Activated CD8-positive, alpha-beta T cell treated with anti-CD3 and anti-CD28 coated beads for 36 hours (primary cell): Measurements from ENCODE around the gene PRCD. TPM values are rescaled to one million over a fixed set of nuclear protein-coding genes. Genes with fewer than 3 reads are reported as not detected.
A peak's percentile ranks its signal among the peaks of the same experiment; 100 is the strongest.

ENCODE experiments used
- ATAC-seq: fragments of 200-7000 bp; cut with Tn5 transposase; one replicate; pipeline ENCODE4 v1.10.0; 2021; ENCODE audit warnings: mild to moderate bottlenecking, moderate library complexity
- CTCF ChIA-PET: fragments of 350-600 bp; sonication (Branson Sonifier 250); formaldehyde crosslinking; loops from one replicate; lab custom pipeline; 2021; ENCODE audit warnings: antibody characterized with exemption; lab: Charles Lee
- POLR2A ChIA-PET: fragments of 350-600 bp; sonication (Branson Sonifier 250); formaldehyde crosslinking; loops from one replicate; lab custom pipeline; 2021; ENCODE audit warnings: antibody characterized with exemption; lab: Charles Lee
- DNase-seq: peaks from one replicate; pipeline ENCODE4 v3.0.0-alpha.2; 2020
- H3K27ac Mint-ChIP-seq: one replicate; pipeline ENCODE4 v1.8.0; 2021; ENCODE audit warnings: mild to moderate bottlenecking, mixed read lengths
- H3K27me3 Mint-ChIP-seq: one replicate; pipeline ENCODE4 v1.8.0; 2021; ENCODE audit warnings: mixed read lengths
- H3K36me3 Mint-ChIP-seq: one replicate; pipeline ENCODE4 v1.8.0; 2021; ENCODE audit warnings: low read depth, mixed read lengths
- H3K4me1 Mint-ChIP-seq: one replicate; pipeline ENCODE4 v1.8.0; 2021; ENCODE audit warnings: low read depth, mixed read lengths
- H3K4me3 Mint-ChIP-seq: one replicate; pipeline ENCODE4 v1.8.0; 2021; ENCODE audit warnings: mild to moderate bottlenecking, moderate library complexity, mixed read lengths
- H3K9me3 Mint-ChIP-seq: one replicate; pipeline ENCODE4 v1.8.0; 2021; ENCODE audit warnings: mixed read lengths
- CTCF ChIP-seq: fragments of 200-600 bp; IDR thresholded peaks from one replicate; pipeline ENCODE4 v1.8.0; 2022; ENCODE audit warnings: antibody characterized with exemption, mild to moderate bottlenecking
- intact Hi-C: fragments of 100-400 bp; cut with micrococcal nuclease; formaldehyde crosslinking; loops from one replicate; pipeline ENCODE4 v1.10.0; 2022
- total RNA-seq, 2 experiments: library from RNA; stranded (reverse); gene quantifications; one replicate each; pipeline ENCODE4 v1.2.3, GENCODE V29; 2021

Gene PRCD
- total RNA-seq, 2 experiments from 2014 or later = not detected

DNA sequence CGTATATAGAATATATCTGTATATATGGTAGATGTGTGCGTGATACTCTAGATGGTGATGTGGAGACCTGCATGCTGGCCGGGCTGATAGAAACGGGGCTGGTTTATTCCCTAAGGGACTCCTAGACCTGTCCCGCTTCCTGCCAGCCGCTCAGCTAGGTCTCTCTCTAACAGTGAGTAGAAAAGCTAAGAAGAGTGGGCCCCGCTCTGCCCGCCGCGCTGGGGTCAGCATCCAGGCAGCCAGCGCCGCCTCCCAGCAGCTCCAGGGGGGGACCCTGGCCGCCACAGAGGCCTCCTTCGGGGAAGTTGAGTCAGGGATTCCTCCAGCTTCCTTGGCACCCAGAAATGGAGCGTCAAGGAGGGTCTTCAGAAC is 11.7 kb upstream of the PRCD start:
- Mint-ChIP-seq H3K4me1 (peaks cover 28% of the 10 kb centered on the region), H3K36me3 (no peaks in the 10 kb centered on the region), H3K27me3 (no peaks in the 10 kb centered on the region), H3K9me3 (no peaks in the 10 kb centered on the region), H3K27ac (peak overlapping the region; percentile 61), H3K4me3 (peak overlapping the region; percentile 52)
- POLR2A ChIA-PET = interaction anchor here (0.6 to 2.5 kb wide), 5 partner anchors 16 to 56 kb away, joined by 3 to 12 read pairs (median 4); no protein-coding TSS in a partner anchor
- ATAC-seq (peak; percentile 19), DNase-seq (no peak)
- TF ChIP-seq CTCF = no peak
- intact Hi-C loops = no loop called here
- CTCF ChIA-PET = interaction anchor here (0.7 to 3.3 kb wide), 13 partner anchors 8 to 153 kb away, joined by 3 to 20 read pairs (median 4); no protein-coding TSS in a partner anchor

DNA sequence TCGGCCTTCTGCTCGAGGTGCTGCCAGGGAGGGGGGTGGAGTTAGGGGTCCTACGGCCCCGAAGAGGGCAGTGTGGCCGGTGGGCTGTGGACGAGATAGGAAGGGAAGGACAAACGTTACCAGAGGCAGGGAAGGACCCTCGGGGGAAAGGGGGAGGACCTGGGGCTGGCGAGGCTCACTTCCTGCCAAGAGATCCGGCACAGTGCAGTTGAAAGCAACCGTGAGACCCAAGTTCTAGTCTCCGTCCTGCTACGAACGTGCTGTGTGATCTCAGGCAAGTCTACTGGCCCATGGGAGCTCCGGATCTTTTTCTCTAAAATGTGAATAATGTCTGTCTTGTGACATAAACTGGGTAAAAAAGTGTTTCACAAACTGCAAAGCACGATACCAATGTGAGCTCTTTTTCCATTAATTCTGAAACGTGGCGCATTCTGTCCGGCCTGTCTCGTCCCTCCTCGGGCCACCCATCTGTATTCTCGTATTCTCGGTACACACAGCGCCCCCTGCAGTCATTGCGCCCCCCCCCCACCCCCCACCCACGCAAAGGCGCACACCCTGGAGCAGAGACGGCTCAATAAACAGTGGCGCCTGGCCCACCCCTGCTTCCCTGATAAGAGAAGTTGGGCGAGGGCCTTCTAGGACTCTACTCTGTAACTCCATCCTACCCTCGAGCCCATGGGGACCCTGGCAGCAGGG is 11.2 kb upstream of the PRCD start:
- ChIA-PET POLR2A (interaction anchor here (0.6 to 2.5 kb wide), 6 partner anchors 16 to 55 kb away, joined by 3 to 12 read pairs (median 4); no protein-coding TSS in a partner anchor), CTCF (interaction anchor here (0.7 to 3.3 kb wide), 13 partner anchors 8 to 152 kb away, joined by 3 to 20 read pairs (median 4); partner anchors contain the start of gene PRCD)
- DNase-seq (no peak), ATAC-seq (peak; percentile 40)
- TF ChIP-seq CTCF = no peak
- H3K27ac Mint-ChIP-seq = peak overlapping the region; percentile 67
- H3K9me3 Mint-ChIP-seq = no peaks in the 10 kb centered on the region
- intact Hi-C loops = no loop called here
- H3K4me1 Mint-ChIP-seq = peaks cover 24% of the 10 kb centered on the region
- H3K27me3 Mint-ChIP-seq = no peaks in the 10 kb centered on the region
- H3K36me3 Mint-ChIP-seq = no peaks in the 10 kb centered on the region
- peak overlapping the region; percentile 52 for H3K4me3 Mint-ChIP-seq

GRCh38 chr17:76529224-76530094 is 10.4 kb upstream of the PRCD start:
- no peak overlapping the region for H3K4me3 Mint-ChIP-seq
- H3K27ac Mint-ChIP-seq = no peak overlapping the region

GRCh38 chr17:76530095-76530723 is 9.6 kb upstream of the PRCD start:
- no peaks in the 10 kb centered on the region for H3K36me3 Mint-ChIP-seq
- ChIA-PET POLR2A (interaction anchor here (1.0 kb wide), 1 partner anchor 59 kb away, joined by 3 read pairs; no protein-coding TSS in a partner anchor), CTCF (interaction anchor here (1.1 to 3.3 kb wide), 2 partner anchors 17 to 94 kb away, joined by 3 to 20 read pairs; no protein-coding TSS in a partner anchor)
- peaks cover 23% of the 10 kb centered on the region for H3K4me1 Mint-ChIP-seq
- H3K27me3 Mint-ChIP-seq = no peaks in the 10 kb centered on the region
- H3K4me3 Mint-ChIP-seq = no peak overlapping the region
- ATAC-seq (no peak), DNase-seq (no peak)
- TF ChIP-seq CTCF = no peak
- H3K9me3 Mint-ChIP-seq = no peaks in the 10 kb centered on the region
- H3K27ac Mint-ChIP-seq = no peak overlapping the region
- intact Hi-C loops = no loop called here

More at GRCh38 chr17:76529224-76530094, 10.4 kb upstream of the PRCD start:
- Mint-ChIP-seq H3K27me3 (no peaks in the 10 kb centered on the region), H3K36me3 (no peaks in the 10 kb centered on the region), H3K9me3 (no peaks in the 10 kb centered on the region), H3K4me1 (peaks cover 23% of the 10 kb centered on the region)
- no peak for ATAC-seq
- TF ChIP-seq CTCF = no peak
- CTCF ChIA-PET = interaction anchor here (0.7 to 3.3 kb wide), 6 partner anchors 11 to 151 kb away, joined by 3 to 20 read pairs (median 4); partner anchors contain the start of gene PRCD
- no peak for DNase-seq
- POLR2A ChIA-PET = interaction anchor here (0.8 to 2.5 kb wide), 4 partner anchors 15 to 60 kb away, joined by 3 to 12 read pairs (median 4); no protein-coding TSS in a partner anchor
- intact Hi-C loops = no loop called here
